ENCODE data around the gene ZNF354C. TPM values are rescaled to one million over a fixed set of nuclear protein-coding genes. Genes with fewer than 3 reads are reported as not detected.

The ZNF354C gene
- total and polyA plus RNA-seq, 2 of the 13 experiments (the other 11 are each of a cell fraction or from before 2014, with no cell fraction given): 0.02 TPM; not detected in 1

DNA sequence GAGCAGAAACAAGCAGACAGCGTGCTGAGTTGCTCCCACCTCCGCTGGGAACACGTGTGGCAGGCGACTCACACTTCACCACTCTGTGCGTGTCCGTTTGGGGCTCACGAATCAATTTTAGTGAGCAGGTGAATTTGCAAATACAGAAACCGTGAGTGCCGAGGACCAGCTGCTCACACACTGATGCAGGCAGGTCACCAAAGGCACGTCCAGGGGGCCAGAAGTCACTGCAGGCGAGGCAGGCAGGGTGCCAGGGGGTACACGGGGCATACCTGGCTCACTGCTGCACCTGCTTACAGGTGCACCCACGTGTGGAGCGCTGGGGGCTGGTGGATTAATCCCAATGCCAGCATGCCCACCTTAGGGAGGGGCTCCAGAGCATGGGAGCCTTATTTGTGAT is 68.8 kb downstream of the ZNF354C start (continued):
- TF ChIP-seq, protein P1, sequence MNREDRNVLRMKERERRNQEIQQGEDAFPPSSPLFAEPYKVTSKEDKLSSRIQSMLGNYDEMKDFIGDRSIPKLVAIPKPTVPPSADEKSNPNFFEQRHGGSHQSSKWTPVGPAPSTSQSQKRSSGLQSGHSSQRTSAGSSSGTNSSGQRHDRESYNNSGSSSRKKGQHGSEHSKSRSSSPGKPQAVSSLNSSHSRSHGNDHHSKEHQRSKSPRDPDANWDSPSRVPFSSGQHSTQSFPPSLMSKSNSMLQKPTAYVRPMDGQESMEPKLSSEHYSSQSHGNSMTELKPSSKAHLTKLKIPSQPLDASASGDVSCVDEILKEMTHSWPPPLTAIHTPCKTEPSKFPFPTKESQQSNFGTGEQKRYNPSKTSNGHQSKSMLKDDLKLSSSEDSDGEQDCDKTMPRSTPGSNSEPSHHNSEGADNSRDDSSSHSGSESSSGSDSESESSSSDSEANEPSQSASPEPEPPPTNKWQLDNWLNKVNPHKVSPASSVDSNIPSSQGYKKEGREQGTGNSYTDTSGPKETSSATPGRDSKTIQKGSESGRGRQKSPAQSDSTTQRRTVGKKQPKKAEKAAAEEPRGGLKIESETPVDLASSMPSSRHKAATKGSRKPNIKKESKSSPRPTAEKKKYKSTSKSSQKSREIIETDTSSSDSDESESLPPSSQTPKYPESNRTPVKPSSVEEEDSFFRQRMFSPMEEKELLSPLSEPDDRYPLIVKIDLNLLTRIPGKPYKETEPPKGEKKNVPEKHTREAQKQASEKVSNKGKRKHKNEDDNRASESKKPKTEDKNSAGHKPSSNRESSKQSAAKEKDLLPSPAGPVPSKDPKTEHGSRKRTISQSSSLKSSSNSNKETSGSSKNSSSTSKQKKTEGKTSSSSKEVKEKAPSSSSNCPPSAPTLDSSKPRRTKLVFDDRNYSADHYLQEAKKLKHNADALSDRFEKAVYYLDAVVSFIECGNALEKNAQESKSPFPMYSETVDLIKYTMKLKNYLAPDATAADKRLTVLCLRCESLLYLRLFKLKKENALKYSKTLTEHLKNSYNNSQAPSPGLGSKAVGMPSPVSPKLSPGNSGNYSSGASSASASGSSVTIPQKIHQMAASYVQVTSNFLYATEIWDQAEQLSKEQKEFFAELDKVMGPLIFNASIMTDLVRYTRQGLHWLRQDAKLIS (CRISPR knock-in tag; IDR thresholded peaks at IDR 0.05): no peak
- TF ChIP-seq ERF (CRISPR knock-in tag; IDR thresholded peaks at IDR 0.05): no peak
- TF ChIP-seq, protein P2, sequence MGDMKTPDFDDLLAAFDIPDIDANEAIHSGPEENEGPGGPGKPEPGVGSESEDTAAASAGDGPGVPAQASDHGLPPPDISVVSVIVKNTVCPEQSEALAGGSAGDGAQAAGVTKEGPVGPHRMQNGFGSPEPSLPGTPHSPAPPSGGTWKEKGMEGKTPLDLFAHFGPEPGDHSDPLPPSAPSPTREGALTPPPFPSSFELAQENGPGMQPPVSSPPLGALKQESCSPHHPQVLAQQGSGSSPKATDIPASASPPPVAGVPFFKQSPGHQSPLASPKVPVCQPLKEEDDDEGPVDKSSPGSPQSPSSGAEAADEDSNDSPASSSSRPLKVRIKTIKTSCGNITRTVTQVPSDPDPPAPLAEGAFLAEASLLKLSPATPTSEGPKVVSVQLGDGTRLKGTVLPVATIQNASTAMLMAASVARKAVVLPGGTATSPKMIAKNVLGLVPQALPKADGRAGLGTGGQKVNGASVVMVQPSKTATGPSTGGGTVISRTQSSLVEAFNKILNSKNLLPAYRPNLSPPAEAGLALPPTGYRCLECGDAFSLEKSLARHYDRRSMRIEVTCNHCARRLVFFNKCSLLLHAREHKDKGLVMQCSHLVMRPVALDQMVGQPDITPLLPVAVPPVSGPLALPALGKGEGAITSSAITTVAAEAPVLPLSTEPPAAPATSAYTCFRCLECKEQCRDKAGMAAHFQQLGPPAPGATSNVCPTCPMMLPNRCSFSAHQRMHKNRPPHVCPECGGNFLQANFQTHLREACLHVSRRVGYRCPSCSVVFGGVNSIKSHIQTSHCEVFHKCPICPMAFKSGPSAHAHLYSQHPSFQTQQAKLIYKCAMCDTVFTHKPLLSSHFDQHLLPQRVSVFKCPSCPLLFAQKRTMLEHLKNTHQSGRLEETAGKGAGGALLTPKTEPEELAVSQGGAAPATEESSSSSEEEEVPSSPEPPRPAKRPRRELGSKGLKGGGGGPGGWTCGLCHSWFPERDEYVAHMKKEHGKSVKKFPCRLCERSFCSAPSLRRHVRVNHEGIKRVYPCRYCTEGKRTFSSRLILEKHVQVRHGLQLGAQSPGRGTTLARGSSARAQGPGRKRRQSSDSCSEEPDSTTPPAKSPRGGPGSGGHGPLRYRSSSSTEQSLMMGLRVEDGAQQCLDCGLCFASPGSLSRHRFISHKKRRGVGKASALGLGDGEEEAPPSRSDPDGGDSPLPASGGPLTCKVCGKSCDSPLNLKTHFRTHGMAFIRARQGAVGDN (CRISPR knock-in tag; IDR thresholded peaks at IDR 0.05): no peak
- no peak for TF ChIP-seq ZNF484 (CRISPR knock-in tag; IDR thresholded peaks at IDR 0.05; ENCODE audit: borderline replicate concordance, low read depth)
- no peak for TF ChIP-seq ZNF709 (CRISPR knock-in tag; IDR thresholded peaks at IDR 0.05)

Data from HepG2 (cell line).